Chondrocyte (in vitro differentiated cells): Measurements from ENCODE around the gene EIF3M. TPM values are rescaled to one million over a fixed set of nuclear protein-coding genes. Genes with fewer than 3 reads are reported as not detected.
"Not testable (repeated sequence)": the region's sequence is repeated elsewhere in the genome, so short reads cannot be mapped to it uniquely, and the experiment has no call there.

Experiments
- DNase-seq: peaks from one replicate; pipeline ENCODE4 v3.0.0; 2021; ENCODE audit warnings: mixed read lengths, low spot score
- H3K27ac Mint-ChIP-seq: one replicate; pipeline ENCODE4 v1.8.0; 2021; ENCODE audit warnings: mild to moderate bottlenecking, moderate library complexity, mixed read lengths; ENCODE audit not compliant: unreplicated experiment
- H3K27me3 Mint-ChIP-seq: 2 replicates; pipeline ENCODE4 v1.8.0; 2021; ENCODE audit warnings: low read depth, mixed read lengths
- H3K36me3 Mint-ChIP-seq: 2 replicates; pipeline ENCODE4 v1.8.0; 2021; ENCODE audit warnings: low read depth, mixed read lengths
- H3K4me1 Mint-ChIP-seq: 2 replicates; pipeline ENCODE4 v1.8.0; 2021; ENCODE audit warnings: low read depth, mild to moderate bottlenecking, mixed read lengths
- H3K4me3 Mint-ChIP-seq: one replicate; pipeline ENCODE4 v1.8.0; 2021; ENCODE audit warnings: mild to moderate bottlenecking, moderate library complexity, mixed read lengths; ENCODE audit not compliant: unreplicated experiment
- H3K9me3 Mint-ChIP-seq: 2 replicates; pipeline ENCODE4 v1.8.0; 2021; ENCODE audit warnings: low read depth, mixed read lengths
- CTCF ChIP-seq: fragments of 200-600 bp; sonication (generic); IDR thresholded peaks from 2 replicates; pipeline ENCODE4 v1.5.0; 2021; ENCODE audit warnings: antibody characterized with exemption, mild to moderate bottlenecking, moderate library complexity
- total RNA-seq: library from RNA; stranded (reverse); gene quantifications from 3 replicates; pipeline ENCODE4 v1.2.1, GENCODE V29; 2021

The EIF3M gene
- total RNA-seq, 1 donor from 2014 or later = 195 TPM

- no peak for DNase-seq
- Mint-ChIP-seq H3K4me1 (peaks cover 6% of the 10 kb centered on the region), H3K27me3 (no peaks in the 10 kb centered on the region), H3K4me3 (no peak overlapping the region), H3K9me3 (peaks cover 16% of the 10 kb centered on the region), H3K27ac (no peak overlapping the region), H3K36me3 (peaks cover 24% of the 10 kb centered on the region)
- TF ChIP-seq CTCF = no peak
These were observed 22.6 kb downstream of the EIF3M start for GRCh38 chr11:32606220-32606619.

- peaks cover 16% of the 10 kb centered on the region for H3K9me3 Mint-ChIP-seq
- H3K27me3 Mint-ChIP-seq = not testable (repeated sequence)
These were observed 25.2 kb downstream of the EIF3M start for GRCh38 chr11:32608826-32609225.

GRCh38 chr11:32610797-32611352 is 27.2 kb downstream of the EIF3M start:
- Mint-ChIP-seq H3K4me1 (no peaks in the 10 kb centered on the region), H3K9me3 (peaks cover 16% of the 10 kb centered on the region), H3K27me3 (no peaks in the 10 kb centered on the region), H3K4me3 (no peak overlapping the region), H3K27ac (no peak overlapping the region), H3K36me3 (peaks cover 10% of the 10 kb centered on the region)
- TF ChIP-seq CTCF = no peak
- DNase-seq = no peak

More at GRCh38 chr11:32608826-32609225, 25.2 kb downstream of the EIF3M start:
- not testable (repeated sequence) for H3K4me1 Mint-ChIP-seq, DNase-seq, H3K27ac Mint-ChIP-seq, H3K4me3 Mint-ChIP-seq
- H3K36me3 Mint-ChIP-seq = peaks cover 14% of the 10 kb centered on the region

- H3K36me3 Mint-ChIP-seq = peaks cover 4% of the 10 kb centered on the region
These were observed 30.0 kb downstream of the EIF3M start for GRCh38 chr11:32613500-32614151.

GRCh38 chr11:32615422-32615821 is 31.8 kb downstream of the EIF3M start:
- Mint-ChIP-seq H3K27ac (no peak overlapping the region), H3K36me3 (no peaks in the 10 kb centered on the region), H3K9me3 (peaks cover 9% of the 10 kb centered on the region), H3K27me3 (no peaks in the 10 kb centered on the region), H3K4me1 (no peaks in the 10 kb centered on the region), H3K4me3 (no peak overlapping the region)
- DNase-seq = no peak
- TF ChIP-seq CTCF = peak; percentile 50

More at GRCh38 chr11:32613500-32614151, 30.0 kb downstream of the EIF3M start:
- no peak for TF ChIP-seq CTCF
- H3K27me3 Mint-ChIP-seq = no peaks in the 10 kb centered on the region
- H3K4me3 Mint-ChIP-seq = no peak overlapping the region
- H3K27ac Mint-ChIP-seq = no peak overlapping the region
- DNase-seq = no peak
- H3K9me3 Mint-ChIP-seq = peaks cover 7% of the 10 kb centered on the region
- H3K4me1 Mint-ChIP-seq = no peaks in the 10 kb centered on the region

- no peak for DNase-seq
- no peak for TF ChIP-seq CTCF
- H3K27ac Mint-ChIP-seq = no peak overlapping the region
- H3K4me1 Mint-ChIP-seq = no peaks in the 10 kb centered on the region
- peaks cover 5% of the 10 kb centered on the region for H3K36me3 Mint-ChIP-seq
- no peaks in the 10 kb centered on the region for H3K27me3 Mint-ChIP-seq
- no peak overlapping the region for H3K4me3 Mint-ChIP-seq
- peaks cover 17% of the 10 kb centered on the region for H3K9me3 Mint-ChIP-seq
These were observed 33.3 kb downstream of the EIF3M start for GRCh38 chr11:32616903-32617302.
